Measurements from ENCODE around the gene UBASH3B. TPM values are rescaled to one million over a fixed set of nuclear protein-coding genes. Genes with fewer than 3 reads are reported as not detected.

UBASH3B gene
- total and polyA plus RNA-seq, 7 donors, result 1.4 to 17.5 (median 8.5) TPM

- no peak for TF ChIP-seq CTCF (IDR thresholded peaks at IDR 0.05)
- Histone ChIP-seq H3K27me3 (ENCODE audit: insufficient read depth in 3 of 3, low read length in 2 of 3) (peaks cover 0 to 10% (median 0%) of the 10 kb centered on the region in 3 donors), H3K36me3 (ENCODE audit: insufficient read depth in 1 of 2, low read depth in 1 of 2) (no peaks in the 10 kb centered on the region), H3K9me3 (no peaks in the 10 kb centered on the region), H3K4me3 (no peak overlapping the region), H3K4me1 (no peaks in the 10 kb centered on the region), H3K27ac (no peak overlapping the region)
- DNase-seq (no peak), ATAC-seq (no peak)
- intact Hi-C loops (cut with DNase I), result loop anchor here in 1 of 2 donors (10.0 kb wide), 1 partner anchor 193 kb away; no protein-coding TSS in a partner anchor
- 73 to 85% (median 81%) methylated on average over 2 of the region's 2 CpGs for WGBS, 3 donors
These were observed 122.6 kb downstream of the UBASH3B start for GRCh38 chr11:122778148-122778547.

DNA sequence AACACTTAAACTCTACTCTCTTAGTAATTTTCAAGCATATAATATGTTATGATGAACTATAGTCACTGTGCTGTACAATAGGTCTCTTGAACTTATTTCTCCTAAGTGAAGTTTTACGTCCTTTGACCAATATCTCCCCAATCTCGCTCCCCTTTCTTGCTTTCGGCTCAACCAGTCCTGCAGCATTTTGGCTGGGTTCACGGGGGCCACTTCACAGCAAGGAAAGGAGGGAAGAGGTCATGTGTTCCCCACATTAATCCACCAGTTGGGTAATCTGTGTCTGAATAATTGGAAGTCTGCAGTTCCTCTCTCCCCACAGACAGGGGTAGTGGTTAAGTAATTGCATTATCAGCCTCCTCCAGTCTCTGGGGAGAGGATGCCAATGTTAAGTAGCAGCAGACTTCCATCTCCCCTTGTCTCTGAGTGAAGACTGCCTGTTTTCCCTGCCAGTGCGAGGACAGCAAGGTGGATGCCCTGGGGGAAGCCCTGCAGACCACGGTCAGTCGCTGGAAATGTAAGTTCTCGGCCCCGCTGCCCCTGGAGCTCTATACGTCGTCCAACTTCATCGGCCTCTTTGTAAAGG is 123.6 kb downstream of the UBASH3B start:
- no peak for TF ChIP-seq CTCF (IDR thresholded peaks at IDR 0.05)
- H3K4me3 ChIP-seq, result no peak overlapping the region
- 93 to 95% (median 94%) methylated on average over 12 of the region's 12 CpGs for WGBS, 3 donors
- DNase-seq (no peak), ATAC-seq (no peak)
- H3K4me1 ChIP-seq, result no peaks in the 10 kb centered on the region
- no peak overlapping the region for H3K27ac ChIP-seq
- peaks cover 0 to 4% (median 0%) of the 10 kb centered on the region in 3 donors for H3K27me3 ChIP-seq (ENCODE audit: insufficient read depth in 3 of 3, low read length in 2 of 3)
- no peaks in the 10 kb centered on the region for H3K36me3 ChIP-seq (ENCODE audit: insufficient read depth in 1 of 2, low read depth in 1 of 2)
- intact Hi-C loops (cut with DNase I), result loop anchor here in 1 of 2 donors (10.0 kb wide), 1 partner anchor 194 kb away; no protein-coding TSS in a partner anchor
- no peaks in the 10 kb centered on the region for H3K9me3 ChIP-seq

DNA sequence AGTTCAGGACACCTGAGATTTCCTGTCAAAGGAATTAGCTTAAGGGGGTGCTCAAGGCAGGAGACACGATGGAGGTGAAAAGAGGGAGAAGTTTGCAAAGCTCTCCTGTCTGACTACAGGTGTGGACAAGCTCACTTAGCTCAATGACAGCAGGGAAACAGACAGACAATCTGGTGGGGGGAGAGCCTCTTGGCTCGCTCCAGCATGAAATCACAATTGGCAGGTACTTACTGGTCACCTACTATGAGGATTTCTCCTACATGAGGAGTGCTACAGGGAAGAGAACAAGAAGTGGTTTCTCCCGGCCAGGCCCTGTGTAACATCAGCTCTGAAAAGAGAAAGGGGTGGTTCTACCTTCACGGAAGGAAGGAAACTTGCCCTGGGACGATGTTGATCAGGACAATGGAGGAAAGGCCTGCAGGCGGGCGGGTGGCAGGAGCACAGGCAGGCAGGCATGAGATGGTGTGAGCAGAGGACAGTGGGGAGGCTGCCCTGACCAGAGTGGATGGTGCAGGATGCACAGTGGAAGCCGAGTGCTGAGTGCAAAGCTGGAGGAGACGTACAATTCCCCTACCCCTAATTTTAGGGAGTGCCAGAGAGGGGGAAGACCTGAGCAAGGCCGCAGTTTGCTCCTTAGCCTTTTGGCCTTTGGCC is 124.9 kb downstream of the UBASH3B start:
- Histone ChIP-seq H3K36me3 (ENCODE audit: insufficient read depth in 1 of 2, low read depth in 1 of 2) (no peaks in the 10 kb centered on the region), H3K4me3 (no peak overlapping the region), H3K27me3 (ENCODE audit: insufficient read depth in 3 of 3, low read length in 2 of 3) (no peaks in the 10 kb centered on the region), H3K9me3 (no peaks in the 10 kb centered on the region), H3K4me1 (peaks cover 11% of the 10 kb centered on the region), H3K27ac (no peak overlapping the region)
- ATAC-seq, result no peak
- no peak for TF ChIP-seq CTCF (IDR thresholded peaks at IDR 0.05)
- intact Hi-C loops (cut with DNase I), result loop anchor here (2.0 to 5.0 kb wide), 4 partner anchors 148 to 503 kb away; no protein-coding TSS in a partner anchor
- no peak for DNase-seq
- WGBS, 3 donors, result 84 to 88% (median 86%) methylated on average over 10 of the region's 10 CpGs

- DNase-seq (peak; percentile 86 to 92), ATAC-seq (peak; percentile 89 to 91 (median 90))
- intact Hi-C loops (cut with DNase I), result loop anchor here (2.0 to 5.0 kb wide), 4 partner anchors 149 to 504 kb away; no protein-coding TSS in a partner anchor
- TF ChIP-seq CTCF (IDR thresholded peaks at IDR 0.05), result peak; percentile 91
- H3K9me3 ChIP-seq, result no peaks in the 10 kb centered on the region
- peaks cover 15% of the 10 kb centered on the region for H3K4me1 ChIP-seq
- H3K27ac ChIP-seq, result no peak overlapping the region
- no peaks in the 10 kb centered on the region for H3K27me3 ChIP-seq (ENCODE audit: insufficient read depth in 3 of 3, low read length in 2 of 3)
- H3K4me3 ChIP-seq, result no peak overlapping the region
- WGBS, 3 donors, result 12 to 18% (median 13%) methylated on average over 12 of the region's 12 CpGs
- H3K36me3 ChIP-seq (ENCODE audit: insufficient read depth in 1 of 2, low read depth in 1 of 2), result no peaks in the 10 kb centered on the region
These were observed 126.1 kb downstream of the UBASH3B start for GRCh38 chr11:122781378-122782195.
